ENCODE data around the gene FOXP1. TPM values are rescaled to one million over a fixed set of nuclear protein-coding genes. Genes with fewer than 3 reads are reported as not detected.

The FOXP1 gene
- total and polyA plus RNA-seq, 4 donors, result 4.9 to 35.4 (median 32.0) TPM

GRCh38 chr3:71484452-71484851 lies 99.1 kb downstream of the FOXP1 start:
- WGBS, result 89% methylated on average over 5 of the region's 5 CpGs
- no peak for DNase-seq (ENCODE audit: low spot score)
- no peak overlapping the region for H3K4me3 ChIP-seq (ENCODE audit: low read depth in 1 of 3, low read length in 3 of 3)
- peaks cover 0 to 4% (median 0%) of the 10 kb centered on the region in 4 donors for H3K4me1 ChIP-seq (ENCODE audit: control insufficient read depth in 4 of 4, insufficient read depth in 4 of 4, low read length in 3 of 4)
- no peak for TF ChIP-seq SP1 (IDR thresholded peaks at IDR 0.05)
- TF ChIP-seq ATF3 (IDR thresholded peaks at IDR 0.05), result no peak
- TF ChIP-seq HNF4G (IDR thresholded peaks at IDR 0.05), result no peak
- no peak for TF ChIP-seq JUND (IDR thresholded peaks at IDR 0.05)
- no peak for TF ChIP-seq NR2F2 (IDR thresholded peaks at IDR 0.05)
- TF ChIP-seq REST (IDR thresholded peaks at IDR 0.05), result no peak
- TF ChIP-seq HNF4A (conservative IDR thresholded peaks at IDR 0.05), result no peak
- no peak for TF ChIP-seq ZBTB33 (IDR thresholded peaks at IDR 0.05)
- no peaks in the 10 kb centered on the region for H3K27me3 ChIP-seq (ENCODE audit: control insufficient read depth in 4 of 4, insufficient read depth in 4 of 4, low read length in 3 of 4)
- H3K27ac ChIP-seq (ENCODE audit: low read depth in 1 of 2, low read length in 2 of 2), result no peak overlapping the region
- no peaks in the 10 kb centered on the region for H3K9me3 ChIP-seq (ENCODE audit: control insufficient read depth in 4 of 4, low read length in 3 of 4)
- H3K9ac ChIP-seq (ENCODE audit: low read depth in 1 of 2, low read length in 2 of 2), result no peak overlapping the region
- no peaks in the 10 kb centered on the region for H3K36me3 ChIP-seq (ENCODE audit: control insufficient read depth in 4 of 4, insufficient read depth in 3 of 4, low read depth in 1 of 4, low read length in 3 of 4)

GRCh38 chr3:71484047-71484446 lies 99.5 kb downstream of the FOXP1 start:
- Histone ChIP-seq H3K27ac (ENCODE audit: low read depth in 1 of 2, low read length in 2 of 2) (no peak overlapping the region), H3K4me3 (ENCODE audit: low read depth in 1 of 3, low read length in 3 of 3) (no peak overlapping the region), H3K36me3 (ENCODE audit: control insufficient read depth in 4 of 4, insufficient read depth in 3 of 4, low read depth in 1 of 4, low read length in 3 of 4) (no peaks in the 10 kb centered on the region), H3K27me3 (ENCODE audit: control insufficient read depth in 4 of 4, insufficient read depth in 4 of 4, low read length in 3 of 4) (no peaks in the 10 kb centered on the region), H3K9me3 (ENCODE audit: control insufficient read depth in 4 of 4, low read length in 3 of 4) (no peaks in the 10 kb centered on the region), H3K9ac (ENCODE audit: low read depth in 1 of 2, low read length in 2 of 2) (no peak overlapping the region), H3K4me1 (ENCODE audit: control insufficient read depth in 4 of 4, insufficient read depth in 4 of 4, low read length in 3 of 4) (peaks cover 0 to 4% (median 0%) of the 10 kb centered on the region in 4 donors)
- TF ChIP-seq MAX (IDR thresholded peaks at IDR 0.05) (no peak), RAD21 (IDR thresholded peaks at IDR 0.05) (no peak), ATF3 (IDR thresholded peaks at IDR 0.05) (no peak)
- 64% methylated on average over 2 of the region's 2 CpGs for WGBS
- no peak for DNase-seq (ENCODE audit: low spot score)

- Histone ChIP-seq H3K4me1 (ENCODE audit: control insufficient read depth in 4 of 4, insufficient read depth in 4 of 4, low read length in 3 of 4) (peaks cover 0 to 7% (median 0%) of the 10 kb centered on the region in 4 donors), H3K4me3 (ENCODE audit: low read depth in 1 of 3, low read length in 3 of 3) (no peak overlapping the region)
- TF ChIP-seq SP1 (IDR thresholded peaks at IDR 0.05), result no peak
- TF ChIP-seq FOXA2 (IDR thresholded peaks at IDR 0.05), result no peak
- no peak for TF ChIP-seq EGR1 (IDR thresholded peaks at IDR 0.05; ENCODE audit: low read depth in 2 of 2)
- no peak for TF ChIP-seq HNF4A (conservative IDR thresholded peaks at IDR 0.05)
- no peak for TF ChIP-seq YY1 (IDR thresholded peaks at IDR 0.05)
- TF ChIP-seq RAD21 (IDR thresholded peaks at IDR 0.05), result no peak
- TF ChIP-seq TAF1 (conservative IDR thresholded peaks at IDR 0.05), result no peak
- TF ChIP-seq CTCF (IDR thresholded peaks at IDR 0.05; ENCODE audit: low read depth, low read length, missing input control), result no peak
- no peak for TF ChIP-seq NR2F2 (IDR thresholded peaks at IDR 0.05)
- TF ChIP-seq ZBTB33 (IDR thresholded peaks at IDR 0.05), result no peak
- TF ChIP-seq MAX (IDR thresholded peaks at IDR 0.05), result no peak
- TF ChIP-seq RXRA (IDR thresholded peaks at IDR 0.05), result no peak
Observed at GRCh38 chr3:71482771-71483170, 100.8 kb downstream of the FOXP1 start.

More at GRCh38 chr3:71482771-71483170, 100.8 kb downstream of the FOXP1 start:
- H3K27me3 ChIP-seq (ENCODE audit: control insufficient read depth in 4 of 4, insufficient read depth in 4 of 4, low read length in 3 of 4), result no peaks in the 10 kb centered on the region
- H3K9me3 ChIP-seq (ENCODE audit: control insufficient read depth in 4 of 4, low read length in 3 of 4), result no peaks in the 10 kb centered on the region
- H3K36me3 ChIP-seq (ENCODE audit: control insufficient read depth in 4 of 4, insufficient read depth in 3 of 4, low read depth in 1 of 4, low read length in 3 of 4), result no peaks in the 10 kb centered on the region
- WGBS, result 97% methylated on average over 5 of the region's 5 CpGs
- H3K27ac ChIP-seq (ENCODE audit: low read depth in 1 of 2, low read length in 2 of 2), result no peak overlapping the region
- DNase-seq (ENCODE audit: low spot score), result no peak
- no peak overlapping the region for H3K9ac ChIP-seq (ENCODE audit: low read depth in 1 of 2, low read length in 2 of 2)
